ENCODE results near the gene PRKG1.

DNA sequence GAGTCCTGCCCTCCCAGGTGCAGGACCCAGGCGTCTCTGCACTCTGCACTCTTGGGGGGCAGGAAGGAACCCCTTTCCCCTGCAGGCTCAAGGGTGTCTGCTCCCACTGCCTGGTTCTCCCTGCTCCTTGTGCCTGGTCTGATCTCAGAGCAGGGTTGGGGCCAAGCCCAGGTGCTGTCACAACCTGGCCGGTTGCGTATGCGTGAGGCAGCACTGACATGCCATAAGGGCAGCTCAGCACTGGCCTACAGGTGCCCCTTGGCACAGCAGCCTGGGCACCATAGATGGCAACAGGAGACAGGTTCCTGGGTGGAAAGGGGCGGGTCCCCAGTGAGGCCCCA, 1273.0 kb downstream of the PRKG1 start:
- no peak for TF ChIP-seq TAF1 (IDR thresholded peaks at IDR 0.05; ENCODE audit: borderline replicate concordance, insufficient read depth, low read length)
- TF ChIP-seq POLR2AphosphoS5 (IDR thresholded peaks at IDR 0.05; ENCODE audit: low read depth, low read length): no peak
- TF ChIP-seq, protein P1, sequence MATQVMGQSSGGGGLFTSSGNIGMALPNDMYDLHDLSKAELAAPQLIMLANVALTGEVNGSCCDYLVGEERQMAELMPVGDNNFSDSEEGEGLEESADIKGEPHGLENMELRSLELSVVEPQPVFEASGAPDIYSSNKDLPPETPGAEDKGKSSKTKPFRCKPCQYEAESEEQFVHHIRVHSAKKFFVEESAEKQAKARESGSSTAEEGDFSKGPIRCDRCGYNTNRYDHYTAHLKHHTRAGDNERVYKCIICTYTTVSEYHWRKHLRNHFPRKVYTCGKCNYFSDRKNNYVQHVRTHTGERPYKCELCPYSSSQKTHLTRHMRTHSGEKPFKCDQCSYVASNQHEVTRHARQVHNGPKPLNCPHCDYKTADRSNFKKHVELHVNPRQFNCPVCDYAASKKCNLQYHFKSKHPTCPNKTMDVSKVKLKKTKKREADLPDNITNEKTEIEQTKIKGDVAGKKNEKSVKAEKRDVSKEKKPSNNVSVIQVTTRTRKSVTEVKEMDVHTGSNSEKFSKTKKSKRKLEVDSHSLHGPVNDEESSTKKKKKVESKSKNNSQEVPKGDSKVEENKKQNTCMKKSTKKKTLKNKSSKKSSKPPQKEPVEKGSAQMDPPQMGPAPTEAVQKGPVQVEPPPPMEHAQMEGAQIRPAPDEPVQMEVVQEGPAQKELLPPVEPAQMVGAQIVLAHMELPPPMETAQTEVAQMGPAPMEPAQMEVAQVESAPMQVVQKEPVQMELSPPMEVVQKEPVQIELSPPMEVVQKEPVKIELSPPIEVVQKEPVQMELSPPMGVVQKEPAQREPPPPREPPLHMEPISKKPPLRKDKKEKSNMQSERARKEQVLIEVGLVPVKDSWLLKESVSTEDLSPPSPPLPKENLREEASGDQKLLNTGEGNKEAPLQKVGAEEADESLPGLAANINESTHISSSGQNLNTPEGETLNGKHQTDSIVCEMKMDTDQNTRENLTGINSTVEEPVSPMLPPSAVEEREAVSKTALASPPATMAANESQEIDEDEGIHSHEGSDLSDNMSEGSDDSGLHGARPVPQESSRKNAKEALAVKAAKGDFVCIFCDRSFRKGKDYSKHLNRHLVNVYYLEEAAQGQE (IDR thresholded peaks at IDR 0.05; ENCODE audit: insufficient read depth in 1 of 2, low read depth in 2 of 2, low read length in 2 of 2): no peak
